Femur (tissue), 1 donor: Measurements from ENCODE around the gene COL3A1.

Experiments
- DNase-seq: peaks from one replicate; pipeline ENCODE4 v3.0.0-alpha.2; 2017

COL3A1 gene

GRCh38 chr2:189020179-189020578 is 46.0 kb downstream of the COL3A1 start:
- no peak for DNase-seq

DNA sequence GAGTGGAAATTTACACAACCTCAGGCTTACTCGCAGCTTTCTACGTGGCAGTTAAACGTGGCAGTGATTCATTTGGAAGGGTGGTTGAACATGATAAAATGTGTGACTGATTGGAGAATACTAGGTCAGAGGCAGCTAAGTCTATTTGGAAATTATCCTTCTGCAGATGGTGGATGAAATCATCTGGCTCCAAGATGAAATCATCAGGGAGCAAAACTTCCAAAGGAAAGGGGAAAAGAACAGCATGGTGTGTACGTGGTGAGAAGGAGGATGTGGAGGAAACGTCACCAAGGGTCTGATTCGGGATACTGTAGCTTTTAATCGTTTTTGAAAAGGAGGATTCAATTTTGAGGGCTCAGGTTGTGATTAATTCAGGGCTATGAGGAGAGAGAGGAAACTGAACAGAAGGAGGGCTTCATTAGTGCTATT is 47.9 kb downstream of the COL3A1 start:
- peak; percentile 72 for DNase-seq

DNA sequence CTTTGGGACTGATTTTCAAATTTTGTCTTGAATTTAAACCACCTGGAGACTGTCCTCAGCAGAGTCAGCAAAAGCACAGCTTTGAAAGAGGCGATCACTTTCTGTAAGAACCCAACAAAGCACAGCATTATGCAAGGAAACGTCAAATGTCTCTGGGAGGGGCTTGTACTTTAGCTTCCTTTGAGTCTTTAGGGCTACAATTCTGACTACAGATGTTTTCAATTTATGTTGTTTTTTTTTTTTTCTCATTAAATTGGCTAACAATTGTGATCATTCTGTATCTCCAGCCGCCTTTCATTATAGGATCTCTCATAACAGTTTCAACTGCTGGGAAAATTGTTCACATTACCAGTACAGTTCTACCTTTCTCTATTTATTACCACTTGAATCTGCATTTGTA is 48.3 kb downstream of the COL3A1 start:
- DNase-seq, result no peak

- no peak for DNase-seq
These were observed 50.9 kb downstream of the COL3A1 start for GRCh38 chr2:189024901-189025618.

GRCh38 chr2:189037518-189037917 is 63.3 kb downstream of the COL3A1 start:
- no peak for DNase-seq

DNA sequence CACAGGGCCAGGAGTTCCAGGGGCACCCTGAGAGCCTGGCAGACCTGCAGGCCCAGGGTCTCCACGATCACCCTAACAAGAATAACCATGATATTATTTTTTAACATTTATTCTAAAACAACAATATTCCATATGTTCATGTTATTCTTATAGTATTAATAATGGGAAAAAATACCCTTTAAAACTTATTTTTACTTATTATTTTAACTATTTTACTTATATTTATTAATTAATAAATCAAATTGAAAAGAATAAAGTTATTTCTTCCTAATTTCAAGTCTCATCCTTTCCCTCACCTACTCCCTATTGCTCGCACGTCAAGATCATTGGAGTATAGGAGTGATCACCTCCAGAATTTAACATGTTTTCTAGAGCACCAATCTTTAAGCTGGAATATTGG is 71.7 kb downstream of the COL3A1 start:
- DNase-seq, result no peak

DNA sequence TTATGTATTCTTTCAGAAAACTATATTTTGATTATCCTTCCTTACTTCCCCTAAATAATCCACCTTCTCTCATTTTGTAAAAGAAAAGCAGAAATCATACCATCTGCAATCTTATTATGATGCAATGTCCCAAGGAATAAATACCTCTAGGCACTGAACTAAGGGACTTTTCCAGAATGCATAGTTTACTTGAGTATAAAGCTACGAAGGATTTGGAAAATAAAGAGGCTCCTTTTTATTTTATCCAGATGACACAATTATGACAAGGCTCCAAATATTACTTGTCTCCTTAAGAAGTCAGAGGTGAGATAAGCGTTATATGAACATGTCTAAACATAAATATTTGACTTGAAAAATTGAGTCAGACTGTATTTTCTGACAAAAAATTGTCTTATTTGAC is 72.1 kb downstream of the COL3A1 start:
- no peak for DNase-seq

- no peak for DNase-seq
These were observed 73.2 kb downstream of the COL3A1 start for GRCh38 chr2:189047171-189047888.

DNA sequence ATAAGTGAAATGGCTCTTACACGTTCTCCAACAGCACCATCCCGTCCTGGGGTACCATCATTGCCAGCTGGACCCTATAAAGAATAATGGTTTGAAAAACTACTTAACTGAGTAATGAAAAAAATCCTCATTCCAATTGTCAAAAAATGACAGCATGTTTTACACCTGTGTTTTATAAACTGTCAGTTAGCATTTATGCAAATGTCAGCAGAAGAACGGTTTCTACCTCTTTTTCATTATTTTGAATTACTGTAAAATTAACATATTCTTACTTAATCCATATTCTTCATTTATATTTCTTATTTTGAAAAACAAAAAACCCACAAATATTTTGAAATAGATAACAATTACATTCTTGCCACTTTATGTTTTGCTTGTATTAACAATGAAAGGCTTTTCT is 74.0 kb downstream of the COL3A1 start:
- DNase-seq, result no peak

DNA sequence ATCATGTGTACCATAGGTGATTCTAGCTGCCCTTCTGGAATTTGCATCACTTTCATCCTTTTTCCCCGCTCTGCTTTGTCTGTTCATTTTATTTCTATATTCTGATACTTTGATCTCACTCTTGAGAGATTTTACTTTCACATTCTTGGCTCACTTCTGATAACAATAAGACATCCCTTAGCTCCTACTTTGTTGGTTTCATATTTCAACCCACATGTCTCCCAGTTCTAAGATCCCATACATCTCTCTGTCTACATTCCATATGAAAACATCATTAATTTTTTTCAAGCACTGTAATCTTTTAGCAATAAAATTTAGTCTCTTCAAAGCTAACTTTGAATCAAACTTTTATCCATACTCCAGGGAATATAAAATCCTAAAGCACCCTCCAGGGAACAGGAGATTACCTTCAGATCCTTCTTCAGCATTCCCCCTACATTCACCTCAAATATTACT is 75.6 kb downstream of the COL3A1 start:
- DNase-seq, result no peak

DNA sequence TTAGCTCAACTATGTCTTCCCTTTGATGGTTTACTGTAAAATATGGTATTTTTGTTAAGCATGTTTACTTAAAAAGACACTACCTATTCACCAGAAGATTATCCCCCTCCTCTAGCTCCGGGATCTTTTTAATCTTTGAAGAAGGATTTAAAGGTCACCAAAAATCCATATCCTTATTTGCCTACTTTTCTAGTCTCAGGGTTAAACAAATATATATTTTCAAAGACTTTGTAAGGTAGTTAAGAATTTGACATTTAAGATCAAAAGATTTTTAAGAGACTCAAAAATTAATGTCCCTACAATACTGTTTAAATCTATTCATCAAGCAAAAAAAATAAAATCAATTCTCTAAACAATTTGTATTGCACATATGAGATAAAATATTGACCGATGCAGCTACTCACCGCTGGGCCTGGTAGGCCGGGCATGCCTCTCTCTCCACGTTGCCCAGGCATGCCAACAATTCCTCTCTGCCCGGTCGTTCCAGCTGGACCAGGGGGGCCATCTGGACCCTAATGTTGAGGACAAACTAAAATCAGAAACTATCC is 76.1 kb downstream of the COL3A1 start:
- no peak for DNase-seq

DNA sequence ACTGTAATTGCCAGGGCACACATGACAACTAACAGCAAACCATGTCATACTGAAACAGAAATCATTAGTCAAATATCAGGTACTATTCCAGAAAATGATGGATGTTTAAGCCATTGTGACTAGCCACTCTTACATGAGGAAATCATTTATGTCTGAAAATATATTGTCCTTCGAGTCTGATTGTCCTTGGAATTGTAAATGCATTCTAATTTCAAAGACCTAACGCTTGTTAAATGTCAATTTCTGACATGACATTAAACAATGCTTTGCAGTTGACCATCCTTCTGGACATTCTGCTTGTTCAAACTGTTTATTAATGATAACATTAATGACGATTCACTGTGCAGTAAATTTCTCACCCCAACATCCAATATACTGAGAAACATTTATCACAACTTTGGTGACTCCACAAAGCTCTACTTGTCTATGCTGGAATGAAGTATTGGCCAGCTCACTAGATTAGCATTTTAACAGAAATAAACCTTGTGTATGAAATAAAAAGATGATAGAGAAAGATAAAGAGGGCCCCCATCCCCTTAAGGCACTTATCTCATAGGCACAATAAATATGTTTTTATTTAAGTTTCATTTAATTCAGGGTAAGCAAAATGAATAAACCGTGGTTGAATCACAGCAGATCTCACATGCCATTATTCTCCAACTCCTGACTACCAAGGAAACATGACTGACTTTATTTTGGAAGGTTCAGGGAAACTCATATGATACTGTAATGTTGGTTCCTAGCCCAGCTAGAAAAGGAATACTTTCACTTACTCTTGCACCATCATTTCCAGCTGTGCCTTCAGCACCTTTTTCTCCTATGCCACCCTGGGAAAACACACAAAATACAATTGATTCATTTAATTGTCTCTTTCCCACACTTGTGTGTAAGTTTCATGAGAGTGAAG is 82.3 kb downstream of the COL3A1 start:
- DNase-seq, result no peak

DNA sequence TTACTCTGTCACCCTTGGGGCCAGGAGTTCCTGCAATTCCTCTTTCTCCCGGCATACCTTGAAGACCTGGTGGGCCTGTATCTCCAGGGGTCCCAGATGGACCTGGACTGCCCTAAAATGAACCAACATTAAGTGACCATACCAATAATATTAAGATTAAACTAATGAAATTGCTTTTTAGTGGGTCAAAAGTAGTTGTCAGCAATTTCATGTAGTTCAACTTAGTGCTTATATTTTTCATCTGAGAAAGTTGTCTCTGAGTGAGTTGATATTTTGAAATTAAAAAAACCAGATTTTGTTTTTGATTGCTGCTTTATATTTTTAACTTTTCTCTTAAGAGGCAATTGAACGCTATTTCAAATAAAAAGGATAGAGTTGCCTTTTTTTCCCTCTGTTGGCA is 83.1 kb downstream of the COL3A1 start:
- DNase-seq, result no peak

DNA sequence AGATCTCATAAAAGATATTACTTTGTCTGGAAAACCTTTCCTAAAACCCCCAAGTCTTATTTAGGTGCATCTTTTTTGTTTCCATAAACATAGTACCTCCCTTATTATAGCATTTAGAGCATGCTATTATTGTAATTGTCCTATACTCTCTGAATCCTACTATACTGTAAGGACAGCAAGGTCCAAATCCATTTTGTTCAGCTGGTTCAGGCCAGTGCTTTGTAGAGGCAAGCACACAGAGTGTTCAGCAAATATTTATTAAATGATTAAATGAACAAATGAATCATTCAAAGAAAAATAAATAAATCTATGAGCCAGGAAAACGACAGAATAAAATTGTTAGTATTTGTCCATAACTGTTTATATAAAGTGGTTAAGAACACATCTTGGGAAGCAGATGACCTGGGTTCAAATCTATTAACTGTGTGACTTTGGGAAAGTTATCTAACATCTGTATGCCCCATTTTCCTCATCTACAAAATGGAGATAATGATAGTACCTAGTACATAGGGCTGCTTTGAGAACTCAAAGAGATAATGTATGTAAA is 86.0 kb downstream of the COL3A1 start:
- DNase-seq, result no peak
